Prostate gland (tissue), 2 donors: Measurements from ENCODE around the gene MLPH. TPM values are rescaled to one million over a fixed set of nuclear protein-coding genes. Genes with fewer than 3 reads are reported as not detected.

Source experiments
- DNase-seq: peaks from one replicate; pipeline ENCODE4 v3.0.0-alpha.2; 2019; ENCODE audit warnings: low spot score
- H3K27ac ChIP-seq, 2 donors: fragments of 200-600 bp; sonication (generic); 2 replicates each; pipeline ENCODE4 v1.5.1; 2017 to 2019
- H3K27me3 ChIP-seq: fragments of 200-600 bp; sonication (generic); replicated peaks from 2 replicates; pipeline ENCODE4 v1.5.1; 2019; ENCODE audit not compliant: insufficient read depth
- H3K36me3 ChIP-seq, 2 donors: fragments of 200-600 bp; sonication (generic); 1 replicate in 1 of 2; 2 replicates in 1 of 2; pipeline versions ENCODE4 v1.5.1 to v1.8.1; 2017 to 2019
- H3K4me1 ChIP-seq: fragments of 200-600 bp; sonication (generic); replicated peaks from 2 replicates; pipeline ENCODE4 v1.5.1; 2019
- H3K4me3 ChIP-seq, 2 donors: fragments of 200-600 bp; sonication (generic); 2 replicates each; pipeline ENCODE4 v1.5.1; 2017 to 2019
- H3K9me3 ChIP-seq: fragments of 200-600 bp; sonication (generic); 2 replicates; pipeline ENCODE4 v1.5.1; 2017
- POLR2A ChIP-seq: fragments of 450-650 bp; IDR thresholded peaks from one replicate; pipeline ENCODE4 v1.6.1; 2016; ENCODE audit warnings: antibody characterized with exemption, mild to moderate bottlenecking
- POLR2AphosphoS5 ChIP-seq: sonication (generic); formaldehyde crosslinking; IDR thresholded peaks from one replicate; pipeline ENCODE4 v1.6.1; 2017; ENCODE audit warnings: antibody characterized with exemption
- WGBS: methylation state at CpG from one replicate; pipeline ENCODE4 v1.1.5; 2018; 5-methylcytosine and 5-hydroxymethylcytosine counted together
- intact Hi-C: fragments of 100-400 bp; cut with DNase I; formaldehyde crosslinking; loops from one replicate; pipeline ENCODE4 v1.14.2; 2022
- total RNA-seq, 2 donors: library from RNA; depleted of rRNA; stranded (reverse); fragments of >200 nt; gene quantifications; one replicate each; pipeline ENCODE4 v1.1.0, GENCODE V29; 2016
- TF ChIP-seq, protein P1 (sequence below), 4 experiments: fragments of 200-600 bp in 2 of 4; fragments of 450-650 bp in 2 of 4; sonication (generic) in 2 of 4; IDR thresholded peaks; 1 replicate in 3 of 4; 2 replicates in 1 of 4; pipeline ENCODE4 v1.5.1; 2016 to 2019; ENCODE audit warnings: antibody characterized with exemption in 4 of 4, mild to moderate bottlenecking in 2 of 4, moderate library complexity in 2 of 4

Gene MLPH
- total RNA-seq, 2 donors from 2014 or later = 371 to 393 TPM

DNA sequence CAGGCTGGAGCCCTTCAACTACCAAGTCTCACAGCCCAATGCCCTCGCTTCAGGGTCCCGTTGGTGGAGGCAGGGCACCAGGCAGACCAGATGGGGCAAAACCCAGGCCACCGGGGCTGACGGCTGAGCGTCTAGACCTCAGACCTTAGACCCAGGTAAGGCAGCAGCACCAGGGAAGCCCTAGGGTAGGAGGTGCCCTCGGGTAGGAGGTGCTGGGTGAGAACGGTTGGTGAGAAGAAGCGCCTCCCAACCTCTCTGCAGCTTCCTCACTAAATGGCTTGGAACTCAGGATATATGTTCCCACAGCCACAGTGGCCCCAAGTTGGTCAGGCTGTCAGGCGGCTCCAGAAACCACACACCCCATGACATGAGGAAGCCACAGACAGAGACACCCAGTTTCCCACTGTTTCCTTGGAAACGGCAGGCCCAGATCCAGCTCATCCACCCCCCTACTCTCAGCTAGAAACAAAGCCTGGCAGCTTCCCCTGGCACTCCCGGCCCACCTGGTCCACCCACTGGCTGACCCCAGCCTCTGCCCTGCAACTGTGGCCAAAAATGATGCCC lies 13.1 kb upstream of the MLPH start:
- H3K9me3 ChIP-seq = no peaks in the 10 kb centered on the region
- no peaks in the 10 kb centered on the region for H3K36me3 ChIP-seq
- no peaks in the 10 kb centered on the region for H3K27me3 ChIP-seq
- TF ChIP-seq, protein P1, sequence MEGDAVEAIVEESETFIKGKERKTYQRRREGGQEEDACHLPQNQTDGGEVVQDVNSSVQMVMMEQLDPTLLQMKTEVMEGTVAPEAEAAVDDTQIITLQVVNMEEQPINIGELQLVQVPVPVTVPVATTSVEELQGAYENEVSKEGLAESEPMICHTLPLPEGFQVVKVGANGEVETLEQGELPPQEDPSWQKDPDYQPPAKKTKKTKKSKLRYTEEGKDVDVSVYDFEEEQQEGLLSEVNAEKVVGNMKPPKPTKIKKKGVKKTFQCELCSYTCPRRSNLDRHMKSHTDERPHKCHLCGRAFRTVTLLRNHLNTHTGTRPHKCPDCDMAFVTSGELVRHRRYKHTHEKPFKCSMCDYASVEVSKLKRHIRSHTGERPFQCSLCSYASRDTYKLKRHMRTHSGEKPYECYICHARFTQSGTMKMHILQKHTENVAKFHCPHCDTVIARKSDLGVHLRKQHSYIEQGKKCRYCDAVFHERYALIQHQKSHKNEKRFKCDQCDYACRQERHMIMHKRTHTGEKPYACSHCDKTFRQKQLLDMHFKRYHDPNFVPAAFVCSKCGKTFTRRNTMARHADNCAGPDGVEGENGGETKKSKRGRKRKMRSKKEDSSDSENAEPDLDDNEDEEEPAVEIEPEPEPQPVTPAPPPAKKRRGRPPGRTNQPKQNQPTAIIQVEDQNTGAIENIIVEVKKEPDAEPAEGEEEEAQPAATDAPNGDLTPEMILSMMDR (IDR thresholded peaks at IDR 0.05) = no peak
- TF ChIP-seq POLR2AphosphoS5 = no peak
- TF ChIP-seq POLR2A = no peak
- peak overlapping the region in 1 of 2 donors; percentile 86 for H3K27ac ChIP-seq
- peaks cover 2% of the 10 kb centered on the region for H3K4me1 ChIP-seq
- 71% methylated on average over 11 of the region's 11 CpGs for WGBS
- intact Hi-C loops = loop anchor here (2.0 to 5.0 kb wide), 3 partner anchors 53 to 352 kb away; no protein-coding TSS in a partner anchor
- no peak for DNase-seq
- no peak overlapping the region for H3K4me3 ChIP-seq

DNA sequence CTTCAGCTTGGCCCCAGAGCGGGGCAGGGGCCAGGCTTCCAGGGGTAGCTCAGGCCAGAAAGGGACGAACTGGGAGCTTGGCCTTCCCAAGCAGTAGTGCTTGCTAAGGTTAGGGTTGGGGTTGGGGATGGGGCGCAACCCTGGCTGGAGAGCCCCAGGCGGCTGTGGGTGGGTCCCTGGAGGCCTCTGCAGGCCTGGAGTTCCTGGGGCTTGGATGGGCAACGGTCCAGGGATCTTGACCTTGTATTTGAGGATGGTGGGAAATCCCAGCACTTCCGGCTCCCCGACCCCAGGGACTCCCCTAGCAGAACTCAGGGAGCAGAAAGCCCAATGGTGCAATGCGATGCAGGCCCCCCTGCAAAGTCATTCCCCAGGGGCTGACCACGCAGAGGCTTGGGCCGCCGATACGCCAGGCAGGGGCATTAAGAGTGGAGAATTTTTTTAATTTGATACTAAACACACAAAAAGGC lies 12.6 kb upstream of the MLPH start:
- no peak for DNase-seq
- 61% methylated on average over 12 of the region's 12 CpGs for WGBS
- H3K4me1 ChIP-seq = peaks cover 2% of the 10 kb centered on the region
- intact Hi-C loops = loop anchor here (2.0 to 5.0 kb wide), 3 partner anchors 54 to 352 kb away; no protein-coding TSS in a partner anchor
- H3K9me3 ChIP-seq = no peaks in the 10 kb centered on the region
- no peaks in the 10 kb centered on the region for H3K36me3 ChIP-seq
- H3K4me3 ChIP-seq = peak overlapping the region; percentile 62 to 66
- no peak for TF ChIP-seq POLR2AphosphoS5
- no peaks in the 10 kb centered on the region for H3K27me3 ChIP-seq
- peak overlapping the region; percentile 86 to 89 for H3K27ac ChIP-seq

DNA sequence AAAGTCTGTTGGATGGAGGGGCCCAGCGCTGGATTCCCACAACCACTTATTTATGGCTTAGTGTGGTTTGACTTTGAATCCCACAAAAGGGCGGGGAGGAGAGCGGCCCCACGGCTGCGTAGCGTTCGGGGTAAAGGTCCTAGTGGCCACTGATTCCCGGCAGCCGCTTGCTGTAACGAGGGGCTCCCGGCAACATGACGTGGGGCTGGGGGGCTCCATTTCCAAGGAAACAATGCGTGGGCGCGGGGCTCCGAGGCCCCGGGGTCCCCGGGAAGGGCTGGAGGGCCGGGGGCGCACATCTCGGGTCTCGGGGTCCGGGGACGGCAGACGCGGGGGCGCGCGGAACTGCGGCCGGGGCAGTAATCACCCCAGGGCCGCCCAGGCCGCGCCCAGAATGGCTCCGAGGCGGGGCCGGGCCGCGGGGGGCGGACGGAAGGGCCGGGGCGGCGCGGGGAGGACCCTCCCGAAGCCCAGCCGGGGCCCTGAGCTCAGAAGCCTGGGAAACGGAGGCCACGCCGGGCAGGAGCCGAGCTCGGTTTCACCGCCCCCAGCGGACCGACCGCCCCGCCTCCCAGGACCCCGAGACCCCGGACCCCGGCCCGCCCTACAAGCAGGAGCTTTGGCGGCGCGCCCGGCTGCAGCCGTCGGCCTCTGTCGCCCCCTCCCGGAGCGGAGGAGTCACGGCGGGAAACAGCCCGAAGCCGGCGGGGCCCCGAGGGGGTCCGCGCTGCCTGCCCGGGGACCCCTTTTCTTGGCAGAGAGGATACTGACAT lies 11.9 kb upstream of the MLPH start:
- 2% methylated on average over 20 of the region's 79 CpGs for WGBS
- H3K36me3 ChIP-seq = no peaks in the 10 kb centered on the region
- peak overlapping the region; percentile 86 to 89 for H3K27ac ChIP-seq
- H3K27me3 ChIP-seq = no peaks in the 10 kb centered on the region
- peak overlapping the region; percentile 62 to 66 for H3K4me3 ChIP-seq
- TF ChIP-seq POLR2AphosphoS5 (peak; percentile 22), POLR2A (peak; percentile 41)
- TF ChIP-seq, protein P1 (IDR thresholded peaks at IDR 0.05) = peak; percentile 88 to 93 (median 92)
- peaks cover 2% of the 10 kb centered on the region for H3K4me1 ChIP-seq
- no peaks in the 10 kb centered on the region for H3K9me3 ChIP-seq
- intact Hi-C loops = loop anchor here (2.0 to 5.0 kb wide), 4 partner anchors 54 to 383 kb away; no protein-coding TSS in a partner anchor
- DNase-seq = peak; percentile 76

DNA sequence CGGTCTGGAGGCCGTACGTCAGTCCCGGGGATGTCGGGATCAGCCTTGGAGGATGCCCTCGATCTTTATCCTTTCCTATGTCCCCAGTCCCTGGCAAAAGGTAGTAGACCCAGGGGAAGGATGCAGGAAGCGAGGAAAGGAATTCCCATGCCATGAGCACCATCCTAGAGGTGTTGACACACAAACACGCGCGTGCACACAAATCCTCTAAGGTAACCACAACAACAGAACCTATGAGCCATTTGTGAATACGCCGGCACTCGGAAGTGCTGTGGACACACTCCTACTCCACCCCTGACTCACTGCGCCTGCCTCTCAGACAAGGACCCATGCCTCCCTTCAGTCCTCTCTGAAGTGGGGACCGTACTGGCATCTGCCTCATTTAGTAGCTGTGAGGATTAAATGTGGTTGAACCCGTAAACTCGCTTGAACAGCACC lies 11.3 kb upstream of the MLPH start:
- H3K4me1 ChIP-seq = peaks cover 2% of the 10 kb centered on the region
- TF ChIP-seq POLR2AphosphoS5 = no peak
- TF ChIP-seq POLR2A = no peak
- TF ChIP-seq, protein P1 (IDR thresholded peaks at IDR 0.05) = peak in 1 of 4 experiments; percentile 6
- no peaks in the 10 kb centered on the region for H3K9me3 ChIP-seq
- H3K27ac ChIP-seq = peak overlapping the region; percentile 86 to 89
- WGBS = 22% methylated on average over 17 of the region's 17 CpGs
- H3K36me3 ChIP-seq = no peaks in the 10 kb centered on the region
- intact Hi-C loops = loop anchor here (2.0 to 5.0 kb wide), 2 partner anchors 55 to 383 kb away; no protein-coding TSS in a partner anchor
- H3K4me3 ChIP-seq = peak overlapping the region; percentile 62 to 66
- H3K27me3 ChIP-seq = no peaks in the 10 kb centered on the region
- DNase-seq = no peak

DNA sequence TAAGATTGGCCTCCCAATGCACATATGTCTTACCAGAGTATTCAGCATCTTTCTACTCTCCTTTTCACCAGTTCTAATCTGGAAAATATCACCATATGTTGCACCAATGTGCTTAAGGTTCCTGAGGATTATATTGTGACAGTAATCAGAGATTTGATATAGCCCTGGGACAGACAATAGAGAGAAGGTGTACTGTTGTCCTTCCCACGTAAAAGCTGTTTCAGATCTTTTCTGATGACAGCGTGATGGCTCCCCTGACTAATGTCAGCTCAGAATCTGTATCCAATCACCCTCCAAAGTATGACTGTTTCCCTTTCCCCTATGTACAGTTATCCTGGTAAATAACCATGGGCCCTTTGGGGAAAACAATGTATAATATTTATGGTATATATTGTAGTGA lies 9.0 kb upstream of the MLPH start:
- no peak for DNase-seq
- TF ChIP-seq POLR2AphosphoS5 (no peak), POLR2A (no peak)
- TF ChIP-seq, protein P1 (IDR thresholded peaks at IDR 0.05) = no peak
- 90% methylated on average over 2 of the region's 2 CpGs for WGBS
- no peaks in the 10 kb centered on the region for H3K27me3 ChIP-seq
- no peaks in the 10 kb centered on the region for H3K36me3 ChIP-seq
- intact Hi-C loops = loop anchor here (5.0 kb wide), 1 partner anchor 386 kb away; no protein-coding TSS in a partner anchor
- peaks cover 10% of the 10 kb centered on the region for H3K4me1 ChIP-seq
- H3K9me3 ChIP-seq = no peaks in the 10 kb centered on the region
- H3K4me3 ChIP-seq = no peak overlapping the region
- no peak overlapping the region for H3K27ac ChIP-seq
